OCI-LY1 (cell line): ENCODE data around the gene INPP5B.

Source experiments
- H2AFZ ChIP-seq: fragments of 200-600 bp; sonication (generic), shearing (Covaris generic); 2 replicates; pipeline ENCODE4 v1.6.0; 2014; ENCODE audit warnings: antibody characterized with exemption, mild to moderate bottlenecking, low read length
- H3F3A ChIP-seq: fragments of 200-600 bp; sonication (generic), shearing (Covaris generic); 2 replicates; pipeline ENCODE4 v1.6.0; 2014; ENCODE audit warnings: mild to moderate bottlenecking, antibody characterized with exemption, low read length, moderate library complexity; ENCODE audit not compliant: insufficient read depth
- H3K27ac ChIP-seq: fragments of 200-600 bp; sonication (generic); 2 replicates; pipeline ENCODE4 v1.5.1; 2014; ENCODE audit warnings: low read length, mixed run types, mild to moderate bottlenecking, low read depth; ENCODE audit not compliant: poor library complexity, severe bottlenecking
- H3K27me3 ChIP-seq: fragments of 200-600 bp; sonication (generic); 2 replicates; pipeline ENCODE4 v1.6.0; 2014; ENCODE audit warnings: antibody characterized with exemption, mild to moderate bottlenecking, low read length, moderate library complexity; ENCODE audit not compliant: insufficient read depth
- H3K36me3 ChIP-seq: fragments of 200-600 bp; sonication (generic); 2 replicates; pipeline ENCODE4 v1.6.1; 2014; ENCODE audit warnings: mild to moderate bottlenecking, antibody characterized with exemption, low read length, moderate library complexity, mixed read lengths; ENCODE audit not compliant: insufficient read depth
- H3K4me1 ChIP-seq: fragments of 200-600 bp; sonication (generic); 2 replicates; pipeline ENCODE4 v1.5.1; 2014; ENCODE audit warnings: mild to moderate bottlenecking, low read length, moderate library complexity; ENCODE audit not compliant: insufficient read depth, severe bottlenecking
- H3K4me2 ChIP-seq: fragments of 200-600 bp; sonication (generic), shearing (Covaris generic); 2 replicates; pipeline ENCODE4 v1.6.1; 2014; ENCODE audit warnings: low read length
- H3K4me3 ChIP-seq: fragments of 200-600 bp; sonication (generic); 2 replicates; pipeline ENCODE4 v1.5.1; 2014; ENCODE audit warnings: low read length, low read depth, mild to moderate bottlenecking, mixed read lengths; ENCODE audit not compliant: poor library complexity, severe bottlenecking
- H3K79me2 ChIP-seq: fragments of 200-600 bp; shearing (Covaris generic); 2 replicates; pipeline ENCODE4 v1.6.1; 2016; ENCODE audit warnings: mixed run types, low read length, mixed read lengths; ENCODE audit not compliant: insufficient read depth
- H3K9ac ChIP-seq: fragments of 200-600 bp; sonication (generic), shearing (Covaris generic); 2 replicates; pipeline ENCODE4 v1.6.1; 2014; ENCODE audit warnings: mild to moderate bottlenecking, low read length, mixed read lengths
- H3K9me2 ChIP-seq: fragments of 200-600 bp; sonication (generic), shearing (Covaris generic); 2 replicates; pipeline ENCODE4 v1.6.1; 2014; ENCODE audit warnings: low read depth, mild to moderate bottlenecking, low read length, mixed read lengths
- H3K9me3 ChIP-seq: fragments of 200-600 bp; shearing (Covaris generic); 2 replicates; pipeline ENCODE4 v1.6.1; 2014; ENCODE audit warnings: low read length, mixed read lengths
- H4K20me1 ChIP-seq: fragments of 200-600 bp; sonication (generic), shearing (Covaris generic); 2 replicates; pipeline ENCODE4 v1.6.0; 2016; ENCODE audit warnings: mild to moderate bottlenecking, low read length; ENCODE audit not compliant: insufficient read depth
- EZH2 ChIP-seq: fragments of 200-600 bp; sonication (generic), shearing (Covaris generic); IDR thresholded peaks from 2 replicates; pipeline ENCODE4 v1.8.0; 2017; ENCODE audit warnings: borderline replicate concordance, mixed run types, mild to moderate bottlenecking, antibody characterized with exemption, low read length, moderate library complexity, mixed read lengths
- TF ChIP-seq, protein P1 (sequence below): fragments of 200-600 bp; sonication (generic), shearing (Covaris generic); IDR thresholded peaks from 2 replicates; pipeline ENCODE4 v1.5.1; 2017; ENCODE audit warnings: mild to moderate bottlenecking, antibody characterized with exemption, low read length, moderate library complexity, mixed read lengths

The INPP5B gene

DNA sequence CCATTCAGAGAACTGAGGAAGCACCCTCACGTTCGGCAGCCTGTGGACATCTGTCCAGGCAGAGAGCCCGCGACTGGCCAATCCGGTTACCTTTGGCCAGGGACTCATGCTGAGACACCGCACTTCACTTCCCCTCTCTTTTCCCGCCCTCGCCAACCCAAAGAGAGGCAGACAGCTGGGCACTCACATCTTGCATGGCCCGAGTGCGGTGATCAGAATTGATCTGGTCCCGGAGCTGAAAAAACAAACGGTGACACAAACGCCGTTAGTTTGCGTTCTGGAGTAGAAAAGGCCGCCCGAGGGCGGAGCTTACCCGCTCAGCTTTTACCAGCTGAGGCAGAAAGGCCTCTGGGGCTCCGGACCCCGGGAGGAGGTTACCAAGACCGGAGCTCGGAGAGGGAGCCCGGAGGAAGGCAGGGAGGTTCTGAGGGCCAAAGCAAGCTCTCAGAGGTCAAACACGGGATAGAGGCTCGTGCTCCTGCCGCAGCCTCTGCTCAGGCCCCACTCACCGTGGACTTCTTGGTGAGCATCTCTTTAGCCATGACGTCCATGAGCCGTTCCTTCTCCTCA, 42.6 kb upstream of the INPP5B start:
- Histone ChIP-seq H3F3A (no peaks in the 10 kb centered on the region), H3K4me3 (peak overlapping the region; percentile 84), H4K20me1 (no peaks in the 10 kb centered on the region), H3K27ac (peak overlapping the region; percentile 68), H3K9me2 (no peaks in the 10 kb centered on the region), H3K4me2 (peak overlapping the region; percentile 91), H3K9ac (peak overlapping the region; percentile 89), H3K79me2 (peaks cover 19% of the 10 kb centered on the region; the same call in 1 of the 2 replicates), H3K9me3 (no peaks in the 10 kb centered on the region), H3K4me1 (peaks cover 18% of the 10 kb centered on the region), H3K27me3 (no peaks in the 10 kb centered on the region), H2AFZ (no peak overlapping the region), H3K36me3 (peaks cover 40% of the 10 kb centered on the region)
- TF ChIP-seq, protein P1, sequence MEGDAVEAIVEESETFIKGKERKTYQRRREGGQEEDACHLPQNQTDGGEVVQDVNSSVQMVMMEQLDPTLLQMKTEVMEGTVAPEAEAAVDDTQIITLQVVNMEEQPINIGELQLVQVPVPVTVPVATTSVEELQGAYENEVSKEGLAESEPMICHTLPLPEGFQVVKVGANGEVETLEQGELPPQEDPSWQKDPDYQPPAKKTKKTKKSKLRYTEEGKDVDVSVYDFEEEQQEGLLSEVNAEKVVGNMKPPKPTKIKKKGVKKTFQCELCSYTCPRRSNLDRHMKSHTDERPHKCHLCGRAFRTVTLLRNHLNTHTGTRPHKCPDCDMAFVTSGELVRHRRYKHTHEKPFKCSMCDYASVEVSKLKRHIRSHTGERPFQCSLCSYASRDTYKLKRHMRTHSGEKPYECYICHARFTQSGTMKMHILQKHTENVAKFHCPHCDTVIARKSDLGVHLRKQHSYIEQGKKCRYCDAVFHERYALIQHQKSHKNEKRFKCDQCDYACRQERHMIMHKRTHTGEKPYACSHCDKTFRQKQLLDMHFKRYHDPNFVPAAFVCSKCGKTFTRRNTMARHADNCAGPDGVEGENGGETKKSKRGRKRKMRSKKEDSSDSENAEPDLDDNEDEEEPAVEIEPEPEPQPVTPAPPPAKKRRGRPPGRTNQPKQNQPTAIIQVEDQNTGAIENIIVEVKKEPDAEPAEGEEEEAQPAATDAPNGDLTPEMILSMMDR, result no peak
- no peak for TF ChIP-seq EZH2

DNA sequence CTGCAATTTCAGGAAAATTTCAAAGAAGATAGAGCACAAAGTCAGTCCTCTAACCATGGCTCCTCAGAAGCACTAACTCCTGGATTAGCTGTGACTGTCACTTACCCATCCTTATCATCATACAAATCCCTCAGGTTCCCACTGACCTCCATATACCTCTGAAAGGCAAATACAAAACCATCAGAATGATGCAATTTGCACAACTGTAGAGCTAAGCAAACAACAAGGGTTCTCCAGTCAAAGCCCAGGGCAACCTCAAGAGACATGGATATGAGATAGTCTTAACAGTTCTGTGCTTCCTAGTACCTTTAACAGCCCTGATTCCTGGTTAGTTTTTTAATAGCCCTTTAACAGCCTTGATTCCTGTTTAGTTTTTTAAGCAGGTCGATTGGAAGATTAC, 40.8 kb upstream of the INPP5B start:
- Histone ChIP-seq H3K27me3 (no peaks in the 10 kb centered on the region), H3K9ac (no peak overlapping the region; the same call in 1 of the 2 replicates), H2AFZ (no peak overlapping the region), H3K27ac (no peak overlapping the region), H3K4me1 (peaks cover 18% of the 10 kb centered on the region), H3K4me2 (peak overlapping the region; percentile 91; the same call in 1 of the 2 replicates), H3K9me3 (no peaks in the 10 kb centered on the region), H4K20me1 (no peaks in the 10 kb centered on the region), H3F3A (no peaks in the 10 kb centered on the region), H3K79me2 (peaks cover 19% of the 10 kb centered on the region; the same call in 1 of the 2 replicates), H3K36me3 (peaks cover 51% of the 10 kb centered on the region), H3K4me3 (peak overlapping the region; percentile 84), H3K9me2 (no peaks in the 10 kb centered on the region)
- TF ChIP-seq, protein P1, result no peak
- TF ChIP-seq EZH2, result no peak

DNA sequence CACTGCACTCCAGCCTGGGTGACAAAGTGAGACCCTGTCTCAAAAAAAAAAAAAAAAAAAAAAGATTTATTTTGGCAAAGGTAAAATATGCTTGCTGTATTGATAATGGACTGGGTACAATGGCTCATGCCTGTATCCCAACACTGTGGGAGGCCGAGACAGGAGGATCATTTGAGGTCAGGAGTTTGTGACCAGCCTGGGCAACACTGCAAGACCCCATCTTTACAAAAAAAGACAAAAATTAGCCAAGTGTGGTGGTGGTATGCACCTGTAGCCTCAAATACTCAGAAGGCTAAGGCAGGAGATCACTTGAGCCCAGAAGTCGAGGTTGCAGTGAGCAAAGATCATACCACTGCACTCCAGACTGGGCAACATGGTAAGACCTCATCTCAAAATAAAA, 36.7 kb upstream of the INPP5B start:
- Histone ChIP-seq H3K79me2 (peaks cover 9% of the 10 kb centered on the region; the same call in 1 of the 2 replicates), H3K36me3 (peaks cover 91% of the 10 kb centered on the region), H3K9me3 (no peaks in the 10 kb centered on the region), H3K27me3 (no peaks in the 10 kb centered on the region), H3K27ac (no peak overlapping the region), H3K9ac (no peak overlapping the region), H4K20me1 (no peaks in the 10 kb centered on the region), H3K9me2 (no peaks in the 10 kb centered on the region), H3K4me1 (peaks cover 7% of the 10 kb centered on the region), H3F3A (no peaks in the 10 kb centered on the region), H3K4me2 (no peak overlapping the region), H3K4me3 (no peak overlapping the region), H2AFZ (no peak overlapping the region)
- TF ChIP-seq, protein P1, result no peak
- TF ChIP-seq EZH2, result no peak
